Adrenal gland (tissue), 5 donors: ENCODE data around the gene RAB25.

Source experiments
- POLR2A ChIP-seq, 2 donors: fragments of 450-650 bp; IDR thresholded peaks; one replicate each; pipeline ENCODE4 v1.6.1; 2017; ENCODE audit warnings: antibody characterized with exemption in 2 of 2, mild to moderate bottlenecking in 2 of 2, moderate library complexity in 1 of 2
- TF ChIP-seq, protein P1 (sequence below), 6 experiments: fragments of 450-650 bp in 4 of 6; fragments of 200-600 bp in 2 of 6; sonication (generic) in 1 of 6; IDR thresholded peaks; 1 replicate in 5 of 6; 2 replicates in 1 of 6; pipeline versions ENCODE4 v1.5.1 to v1.8.0; 2016 to 2021; ENCODE audit warnings: antibody characterized with exemption in 6 of 6, mild to moderate bottlenecking in 2 of 6, moderate library complexity in 1 of 6
- donor health status: DM: no; HTN: no; CAD: no.

GRCh38 chr1:156050376-156050775, 10.6 kb upstream of the RAB25 start:
- no peak for TF ChIP-seq POLR2A (IDR thresholded peaks at IDR 0.05)
- TF ChIP-seq, protein P1, sequence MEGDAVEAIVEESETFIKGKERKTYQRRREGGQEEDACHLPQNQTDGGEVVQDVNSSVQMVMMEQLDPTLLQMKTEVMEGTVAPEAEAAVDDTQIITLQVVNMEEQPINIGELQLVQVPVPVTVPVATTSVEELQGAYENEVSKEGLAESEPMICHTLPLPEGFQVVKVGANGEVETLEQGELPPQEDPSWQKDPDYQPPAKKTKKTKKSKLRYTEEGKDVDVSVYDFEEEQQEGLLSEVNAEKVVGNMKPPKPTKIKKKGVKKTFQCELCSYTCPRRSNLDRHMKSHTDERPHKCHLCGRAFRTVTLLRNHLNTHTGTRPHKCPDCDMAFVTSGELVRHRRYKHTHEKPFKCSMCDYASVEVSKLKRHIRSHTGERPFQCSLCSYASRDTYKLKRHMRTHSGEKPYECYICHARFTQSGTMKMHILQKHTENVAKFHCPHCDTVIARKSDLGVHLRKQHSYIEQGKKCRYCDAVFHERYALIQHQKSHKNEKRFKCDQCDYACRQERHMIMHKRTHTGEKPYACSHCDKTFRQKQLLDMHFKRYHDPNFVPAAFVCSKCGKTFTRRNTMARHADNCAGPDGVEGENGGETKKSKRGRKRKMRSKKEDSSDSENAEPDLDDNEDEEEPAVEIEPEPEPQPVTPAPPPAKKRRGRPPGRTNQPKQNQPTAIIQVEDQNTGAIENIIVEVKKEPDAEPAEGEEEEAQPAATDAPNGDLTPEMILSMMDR (IDR thresholded peaks at IDR 0.05), result no peak
